ENCODE measurements around the gene ABHD15. TPM values are rescaled to one million over a fixed set of nuclear protein-coding genes. Genes with fewer than 3 reads are reported as not detected.
"Not testable (repeated sequence)": the region's sequence is repeated elsewhere in the genome, so short reads cannot be mapped to it uniquely, and the experiment has no call there.

Gene ABHD15
- total RNA-seq, 1 experiment from 2014 or later: 8.2 TPM

- no peaks in the 10 kb centered on the region for H4K20me1 ChIP-seq (ENCODE audit: insufficient read depth)
- CTCF ChIA-PET: no interaction called here
- no peak overlapping the region for H3K4me3 ChIP-seq (replicated peaks in 1 of 2; ENCODE audit: low read depth in 1 of 2, low read length in 2 of 2)
- H2AFZ ChIP-seq (ENCODE audit: low read depth, low read length, poor library complexity, severe bottlenecking): no peak overlapping the region
- no peaks in the 10 kb centered on the region for H3K9me3 ChIP-seq (ENCODE audit: control insufficient read depth in 1 of 2, insufficient read depth in 1 of 2, low read depth in 1 of 2, low read length in 2 of 2)
- 0 out of 2 replicates have a peak, but pooled peaks cover under 1% of the 10 kb centered on the region for H3K79me2 ChIP-seq (ENCODE audit: insufficient read depth, low read length)
- intact Hi-C loops (cut with micrococcal nuclease): no loop called here
- POLR2A ChIA-PET: no interaction called here
- H3K4me2 ChIP-seq (ENCODE audit: low read length): no peak overlapping the region
- peaks cover 0 to under 1% of the 10 kb centered on the region in 2 experiments; a peak in 2 of 4 replicates for H3K4me1 ChIP-seq (ENCODE audit: control insufficient read depth in 1 of 2, insufficient read depth in 2 of 2, low read length in 2 of 2)
- TF ChIP-seq POLR2AphosphoS5 (IDR thresholded peaks at IDR 0.05; ENCODE audit: low read depth, low read length): no peak
- TF ChIP-seq ZFX (IDR thresholded peaks at IDR 0.05): no peak
- no peak for TF ChIP-seq ZNF274 (IDR thresholded peaks at IDR 0.05; ENCODE audit: low read depth, low read length)
- no peak for TF ChIP-seq CBX3 (IDR thresholded peaks at IDR 0.05; ENCODE audit: low read depth)
- TF ChIP-seq JUND (IDR thresholded peaks at IDR 0.05): no peak
- no peak for TF ChIP-seq SP1 (IDR thresholded peaks at IDR 0.05; ENCODE audit: low read depth)
- no peak for TF ChIP-seq ZBTB33 (IDR thresholded peaks at IDR 0.05; ENCODE audit: extremely low read depth, insufficient replicate concordance, low read length)
- no peak for TF ChIP-seq ATF3 (IDR thresholded peaks at IDR 0.05)
- TF ChIP-seq YY1 (IDR thresholded peaks at IDR 0.05; ENCODE audit: extremely low read depth, insufficient replicate concordance, low read depth, low read length): no peak
- TF ChIP-seq ELF1 (IDR thresholded peaks at IDR 0.05; ENCODE audit: borderline replicate concordance, low read depth): no peak
- no peak for TF ChIP-seq EGR1 (IDR thresholded peaks at IDR 0.05; ENCODE audit: low read depth)
- TF ChIP-seq RAD21 (IDR thresholded peaks at IDR 0.05; ENCODE audit: low read depth): no peak
- DNase-seq (ENCODE audit: low read depth, low spot score) (no peak), ATAC-seq (no peak)
- no peaks in the 10 kb centered on the region for H3K27me3 ChIP-seq (ENCODE audit: insufficient read depth, low read length)
- H3K36me3 ChIP-seq (ENCODE audit: control insufficient read depth in 1 of 2, insufficient read depth in 2 of 2, low read length in 2 of 2): peaks cover 3 to 4% of the 10 kb centered on the region in 2 experiments; a peak in 1 of 4 replicates
- RAD21 ChIA-PET (ENCODE audit: low non-redundant PET in 1 of 2, low total read pairs in 2 of 2, uncharacterized antibody in 2 of 2, unreplicated experiment in 2 of 2): no interaction called here
- no peak overlapping the region for H3K9ac ChIP-seq (ENCODE audit: low read length)
- BruUV-seq (replicated peaks): no TSS peak
- H3K27ac ChIP-seq (ENCODE audit: low read depth, low read length): no peak overlapping the region
- no peaks in the 10 kb centered on the region for H3K9me2 ChIP-seq (ENCODE audit: insufficient read depth)
Observed at GRCh38 chr17:29559640-29560039, 7.2 kb downstream of the ABHD15 start.

- RAD21 ChIA-PET (ENCODE audit: low non-redundant PET in 1 of 2, low total read pairs in 2 of 2, uncharacterized antibody in 2 of 2, unreplicated experiment in 2 of 2); H3K27me3 ChIP-seq (ENCODE audit: insufficient read depth, low read length); H3K4me1 ChIP-seq (ENCODE audit: control insufficient read depth in 1 of 2, insufficient read depth in 2 of 2, low read length in 2 of 2); H2AFZ ChIP-seq (ENCODE audit: low read depth, low read length, poor library complexity, severe bottlenecking); H3K4me3 ChIP-seq (replicated peaks in 1 of 2; ENCODE audit: low read depth in 1 of 2, low read length in 2 of 2); H4K20me1 ChIP-seq (ENCODE audit: insufficient read depth); POLR2A ChIA-PET; H3K27ac ChIP-seq (ENCODE audit: low read depth, low read length); intact Hi-C loops (cut with micrococcal nuclease); H3K79me2 ChIP-seq (ENCODE audit: insufficient read depth, low read length); H3K9me2 ChIP-seq (ENCODE audit: insufficient read depth); DNase-seq (ENCODE audit: low read depth, low spot score); ATAC-seq; H3K9me3 ChIP-seq (ENCODE audit: control insufficient read depth in 1 of 2, insufficient read depth in 1 of 2, low read depth in 1 of 2, low read length in 2 of 2); H3K9ac ChIP-seq (ENCODE audit: low read length); H3K4me2 ChIP-seq (ENCODE audit: low read length); BruUV-seq (replicated peaks); H3K36me3 ChIP-seq (ENCODE audit: control insufficient read depth in 1 of 2, insufficient read depth in 2 of 2, low read length in 2 of 2): not testable (repeated sequence)
- CTCF ChIA-PET: interaction anchor here (1.6 kb wide), 1 partner anchor 535 kb away, joined by 4 read pairs; no protein-coding TSS in a partner anchor
Observed at GRCh38 chr17:29558139-29558538, 8.7 kb downstream of the ABHD15 start.

Data from HCT116 (cell line).